Esophagus muscularis mucosa (tissue), 4 donors: ENCODE data around the gene ASPHD2. TPM values are rescaled to one million over a fixed set of nuclear protein-coding genes. Genes with fewer than 3 reads are reported as not detected.

Experiments
- DNase-seq: peaks from one replicate; pipeline ENCODE4 v3.0.0-alpha.2; 2017; ENCODE audit errors: extremely low spot score
- H3K27ac ChIP-seq, 4 donors: fragments of 200-600 bp; sonication (generic); replicated peaks in 1 of 4; 1 replicate in 3 of 4; 2 replicates in 1 of 4; pipeline ENCODE4 v1.5.1; 2016 to 2019; ENCODE audit warnings: mild to moderate bottlenecking in 1 of 4
- H3K27me3 ChIP-seq, 4 donors: fragments of 200-600 bp; sonication (generic); one replicate each; pipeline versions ENCODE4 v1.5.1 to v1.6.0; 2016 to 2019
- H3K36me3 ChIP-seq, 4 donors: fragments of 200-600 bp; sonication (generic); one replicate each; pipeline ENCODE4 v1.5.1; 2016 to 2019
- H3K4me1 ChIP-seq, 4 donors: fragments of 200-600 bp; sonication (generic); one replicate each; pipeline ENCODE4 v1.5.1; 2016 to 2019
- H3K4me3 ChIP-seq, 4 donors: fragments of 200-600 bp; sonication (generic); 1 replicate in 2 of 4; 2 replicates in 2 of 4; pipeline ENCODE4 v1.5.1; 2016 to 2019; ENCODE audit warnings: mild to moderate bottlenecking in 4 of 4, moderate library complexity in 1 of 4
- H3K9me3 ChIP-seq, 4 donors: fragments of 200-600 bp; sonication (generic); 1 replicate in 3 of 4; 2 replicates in 1 of 4; pipeline ENCODE4 v1.5.1; 2016 to 2019
- EP300 ChIP-seq: sonication (generic); formaldehyde crosslinking; IDR thresholded peaks from one replicate; pipeline ENCODE4 v1.6.1; 2017; ENCODE audit warnings: antibody characterized with exemption
- POLR2A ChIP-seq: fragments of 450-650 bp; IDR thresholded peaks from one replicate; pipeline ENCODE4 v1.6.1; 2017; ENCODE audit warnings: antibody characterized with exemption, moderate library complexity, mild to moderate bottlenecking, low read depth
- POLR2AphosphoS5 ChIP-seq, 2 donors: sonication (generic); formaldehyde crosslinking; IDR thresholded peaks; one replicate each; pipeline ENCODE4 v1.6.1; 2017; ENCODE audit warnings: antibody characterized with exemption in 2 of 2
- WGBS: methylation state at CpG from one replicate; pipeline ENCODE4 v1.1.5; 2018; 5-methylcytosine and 5-hydroxymethylcytosine counted together
- intact Hi-C: fragments of 100-400 bp; cut with DNase I; formaldehyde crosslinking; loops from one replicate; pipeline ENCODE4 v1.15.1; 2023
- total RNA-seq, 4 donors: library from RNA; depleted of rRNA; stranded (reverse); fragments of >200 nt; gene quantifications; one replicate each; pipeline versions ENCODE4 v1.1.0 to v1.2.1, GENCODE V29; 2016
- TF ChIP-seq, protein P1 (sequence below), 3 experiments: fragments of 200-600 bp in 2 of 3; fragments of 450-650 bp in 1 of 3; sonication (generic) in 2 of 3; IDR thresholded peaks; one replicate each; pipeline ENCODE4 v1.5.1; 2017 to 2019; ENCODE audit warnings: antibody characterized with exemption in 3 of 3, mild to moderate bottlenecking in 2 of 3, moderate library complexity in 1 of 3

ASPHD2 gene
- total RNA-seq, 4 donors from 2014 or later, result 0.42 to 1.1 (median 0.88) TPM

DNA sequence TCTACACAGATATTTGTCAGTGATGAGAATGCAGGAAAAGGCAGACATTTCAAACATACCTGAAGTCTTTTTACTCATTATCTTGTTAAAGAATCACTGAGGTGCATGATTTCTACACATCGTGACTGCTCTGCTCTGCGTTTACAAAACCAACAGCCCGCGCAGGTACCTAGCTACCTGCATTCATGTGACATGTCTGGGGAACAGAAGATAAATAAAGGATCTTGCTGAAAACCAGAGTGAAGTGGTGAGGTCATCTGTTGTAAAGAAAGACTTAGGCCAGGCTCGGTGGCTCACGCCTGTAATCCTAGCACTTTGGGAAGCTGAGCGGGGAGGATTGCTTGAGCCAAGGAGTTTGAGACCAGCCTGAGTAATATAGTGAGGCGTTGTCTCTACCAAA, 15.7 kb downstream of the ASPHD2 start:
- Histone ChIP-seq H3K27ac (no peak overlapping the region), H3K27me3 (no peaks in the 10 kb centered on the region), H3K36me3 (peaks cover 0 to under 1% (median 0%) of the 10 kb centered on the region in 4 donors), H3K4me3 (no peak overlapping the region), H3K4me1 (peaks cover 0 to 17% (median 9%) of the 10 kb centered on the region in 4 donors), H3K9me3 (no peaks in the 10 kb centered on the region)
- intact Hi-C loops, result no loop called here
- no peak for TF ChIP-seq EP300
- TF ChIP-seq, protein P1, sequence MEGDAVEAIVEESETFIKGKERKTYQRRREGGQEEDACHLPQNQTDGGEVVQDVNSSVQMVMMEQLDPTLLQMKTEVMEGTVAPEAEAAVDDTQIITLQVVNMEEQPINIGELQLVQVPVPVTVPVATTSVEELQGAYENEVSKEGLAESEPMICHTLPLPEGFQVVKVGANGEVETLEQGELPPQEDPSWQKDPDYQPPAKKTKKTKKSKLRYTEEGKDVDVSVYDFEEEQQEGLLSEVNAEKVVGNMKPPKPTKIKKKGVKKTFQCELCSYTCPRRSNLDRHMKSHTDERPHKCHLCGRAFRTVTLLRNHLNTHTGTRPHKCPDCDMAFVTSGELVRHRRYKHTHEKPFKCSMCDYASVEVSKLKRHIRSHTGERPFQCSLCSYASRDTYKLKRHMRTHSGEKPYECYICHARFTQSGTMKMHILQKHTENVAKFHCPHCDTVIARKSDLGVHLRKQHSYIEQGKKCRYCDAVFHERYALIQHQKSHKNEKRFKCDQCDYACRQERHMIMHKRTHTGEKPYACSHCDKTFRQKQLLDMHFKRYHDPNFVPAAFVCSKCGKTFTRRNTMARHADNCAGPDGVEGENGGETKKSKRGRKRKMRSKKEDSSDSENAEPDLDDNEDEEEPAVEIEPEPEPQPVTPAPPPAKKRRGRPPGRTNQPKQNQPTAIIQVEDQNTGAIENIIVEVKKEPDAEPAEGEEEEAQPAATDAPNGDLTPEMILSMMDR (IDR thresholded peaks at IDR 0.05), result no peak
- TF ChIP-seq POLR2A, result no peak
- no peak for TF ChIP-seq POLR2AphosphoS5 (IDR thresholded peaks at IDR 0.05)
- 90% methylated on average over 8 of the region's 8 CpGs for WGBS
- no peak for DNase-seq

DNA sequence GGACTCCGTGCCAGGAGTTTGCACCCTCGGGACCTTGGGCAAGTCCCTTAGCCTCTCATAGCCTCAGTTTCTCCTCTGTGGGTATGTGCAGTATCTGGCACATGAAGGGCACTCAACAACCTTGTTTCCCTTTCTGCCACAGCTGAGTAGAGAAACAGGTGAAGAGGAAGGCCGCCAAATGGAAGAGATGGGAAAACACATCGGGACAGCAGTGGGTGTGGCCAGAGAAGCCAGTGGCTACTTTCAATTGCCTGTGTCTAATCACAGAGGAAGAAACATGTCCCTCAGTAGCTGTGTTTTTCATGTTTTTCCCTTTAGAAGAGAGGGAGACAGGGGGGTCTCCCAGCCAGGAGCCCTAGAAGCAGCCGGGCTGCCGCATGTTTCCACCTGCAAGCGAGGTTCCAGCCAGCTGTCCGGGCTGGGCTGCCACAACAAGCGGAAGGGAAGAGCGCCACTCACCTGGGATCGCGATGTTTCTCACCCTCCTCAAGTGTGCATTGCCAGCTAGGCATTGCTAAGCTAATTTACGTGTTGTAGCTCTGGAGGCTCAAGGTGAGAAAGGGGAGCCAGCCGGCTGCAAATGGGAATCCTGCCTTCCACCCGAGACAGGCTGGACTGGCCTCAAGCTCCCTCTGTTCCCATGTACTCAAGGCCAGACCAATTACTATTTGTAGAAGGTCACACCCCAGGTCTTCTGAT, 16.7 kb downstream of the ASPHD2 start:
- DNase-seq, result no peak
- intact Hi-C loops, result no loop called here
- H3K4me1 ChIP-seq, result peaks cover 0 to 17% (median 9%) of the 10 kb centered on the region in 4 donors
- no peaks in the 10 kb centered on the region for H3K9me3 ChIP-seq
- no peaks in the 10 kb centered on the region for H3K27me3 ChIP-seq
- no peak overlapping the region for H3K4me3 ChIP-seq
- peaks cover 0 to 10% (median 8%) of the 10 kb centered on the region in 4 donors for H3K36me3 ChIP-seq
- WGBS, result 82% methylated on average over 15 of the region's 15 CpGs
- no peak overlapping the region for H3K27ac ChIP-seq
- TF ChIP-seq, protein P1 (IDR thresholded peaks at IDR 0.05), result no peak
- no peak for TF ChIP-seq POLR2A
- no peak for TF ChIP-seq POLR2AphosphoS5 (IDR thresholded peaks at IDR 0.05)
- no peak for TF ChIP-seq EP300

DNA sequence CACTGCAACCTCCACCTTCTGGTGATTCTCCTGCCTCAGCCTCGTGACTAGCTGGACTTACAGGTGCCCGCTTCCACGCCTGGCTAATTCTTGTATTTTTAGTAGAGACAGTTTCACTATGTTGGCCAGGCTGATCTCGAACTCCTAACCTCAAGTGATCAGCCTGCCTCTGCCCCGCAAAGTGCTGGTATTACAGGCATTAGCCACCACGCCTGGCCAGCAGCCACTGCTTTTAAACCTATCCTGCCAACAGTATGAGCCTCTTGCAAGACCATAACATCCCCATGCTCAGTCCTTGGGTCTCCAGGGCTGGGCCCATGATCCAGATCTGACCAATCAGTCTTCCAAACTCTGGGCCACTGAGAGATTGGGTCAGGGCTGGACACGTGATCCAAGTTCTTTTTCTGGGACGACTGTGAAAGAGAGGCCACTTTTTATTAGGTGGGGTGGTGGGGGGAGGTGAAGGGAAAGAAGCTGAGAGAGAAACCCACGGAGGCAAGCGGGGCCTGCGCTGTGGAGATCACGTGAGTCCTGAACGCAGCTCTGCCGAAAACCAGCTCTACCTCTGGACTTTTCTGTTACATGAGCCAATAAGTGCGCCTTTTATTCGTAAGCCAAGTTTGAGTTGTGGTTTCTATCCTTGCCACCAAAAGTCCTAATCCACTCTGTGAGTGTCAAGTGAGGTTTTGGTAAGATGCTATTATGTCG, 17.9 kb downstream of the ASPHD2 start:
- H3K36me3 ChIP-seq, result peaks cover 0 to 22% (median 20%) of the 10 kb centered on the region in 4 donors
- WGBS, result 76% methylated on average over 17 of the region's 17 CpGs
- no peak overlapping the region for H3K4me3 ChIP-seq
- peaks cover 0 to 17% (median 9%) of the 10 kb centered on the region in 4 donors for H3K4me1 ChIP-seq
- intact Hi-C loops, result no loop called here
- TF ChIP-seq EP300 (no peak), POLR2AphosphoS5 (IDR thresholded peaks at IDR 0.05) (no peak), POLR2A (no peak)
- TF ChIP-seq, protein P1 (IDR thresholded peaks at IDR 0.05), result no peak
- no peak for DNase-seq
- no peaks in the 10 kb centered on the region for H3K9me3 ChIP-seq
- H3K27me3 ChIP-seq, result no peaks in the 10 kb centered on the region
- no peak overlapping the region for H3K27ac ChIP-seq

DNA sequence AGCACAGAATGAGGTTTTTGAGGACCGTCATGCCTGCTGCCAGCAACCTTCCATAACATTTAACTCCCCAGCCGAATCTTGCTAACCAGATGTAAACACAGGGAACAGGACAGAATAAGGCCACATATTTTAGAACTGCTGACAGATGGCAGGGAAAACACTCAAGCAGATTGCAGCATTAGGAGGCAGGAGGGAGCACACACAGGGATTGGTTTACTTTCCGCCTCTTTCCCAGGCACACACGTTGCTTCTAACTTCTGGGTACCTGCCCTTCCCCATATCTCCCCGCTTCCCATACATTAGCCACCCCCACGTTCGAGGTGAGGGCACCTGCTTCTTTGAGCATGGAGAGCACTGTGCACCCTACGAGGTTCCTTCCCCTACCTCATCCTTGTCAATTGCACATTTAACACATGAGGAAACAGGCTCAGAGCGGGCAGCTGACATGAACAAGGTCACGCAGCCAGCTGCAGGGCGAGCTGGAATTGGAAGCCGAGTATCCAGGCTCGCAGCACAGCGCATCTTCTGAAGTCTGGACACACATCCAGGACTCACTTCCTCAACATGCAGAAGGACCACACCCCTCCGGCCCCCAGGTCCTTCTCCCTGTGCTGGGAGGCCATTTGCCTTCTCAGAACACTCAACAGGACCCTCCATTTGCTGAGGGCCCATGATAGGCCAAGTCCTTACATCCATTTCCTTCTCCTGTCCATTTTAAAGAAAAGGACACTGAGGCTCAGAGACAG, 18.7 kb downstream of the ASPHD2 start:
- intact Hi-C loops, result no loop called here
- no peaks in the 10 kb centered on the region for H3K27me3 ChIP-seq
- H3K4me1 ChIP-seq, result peaks cover 0 to 17% (median 9%) of the 10 kb centered on the region in 4 donors
- no peaks in the 10 kb centered on the region for H3K9me3 ChIP-seq
- WGBS, result 62% methylated on average over 15 of the region's 15 CpGs
- no peak for DNase-seq
- peak overlapping the region in 1 of 4 donors; percentile 33 for H3K27ac ChIP-seq
- peaks cover 4 to 30% (median 28%) of the 10 kb centered on the region in 4 donors for H3K36me3 ChIP-seq
- TF ChIP-seq EP300, result no peak
- TF ChIP-seq POLR2A, result no peak
- TF ChIP-seq, protein P1 (IDR thresholded peaks at IDR 0.05), result no peak
- no peak for TF ChIP-seq POLR2AphosphoS5 (IDR thresholded peaks at IDR 0.05)
- H3K4me3 ChIP-seq, result no peak overlapping the region
